Erythroblast (primary cell): Measurements from ENCODE around the gene NINL.
"Not testable (repeated sequence)": the region's sequence is repeated elsewhere in the genome, so short reads cannot be mapped to it uniquely, and the experiment has no call there.

Source experiments
- DNase-seq, 2 experiments: peaks; one replicate each; lab custom pipeline; 2025; lab: John Stamatoyannopoulos, UW
- GATA1 ChIP-seq: IDR thresholded peaks from 2 replicates; pipeline ENCODE4 v1.6.1; 2011; ENCODE audit warnings: low read depth, mild to moderate bottlenecking, control low read depth, low read length, moderate library complexity
- POLR2A ChIP-seq: IDR thresholded peaks from 2 replicates; pipeline ENCODE4 v1.6.1; 2011; ENCODE audit warnings: mild to moderate bottlenecking, low read length

NINL gene

GRCh38 chr20:25517124-25517523 is 68.2 kb downstream of the NINL start:
- no peak for DNase-seq
- TF ChIP-seq POLR2A (no peak), GATA1 (no peak)

GRCh38 chr20:25514747-25515340 is 70.5 kb downstream of the NINL start:
- TF ChIP-seq POLR2A (no peak), GATA1 (no peak)
- DNase-seq = no peak

GRCh38 chr20:25514195-25514594 is 71.1 kb downstream of the NINL start:
- TF ChIP-seq GATA1 (no peak), POLR2A (no peak)
- no peak for DNase-seq

- TF ChIP-seq GATA1 (no peak), POLR2A (no peak)
- no peak for DNase-seq
Observed at GRCh38 chr20:25512709-25513108, 72.6 kb downstream of the NINL start.

GRCh38 chr20:25511183-25511582 is 74.1 kb downstream of the NINL start:
- no peak for DNase-seq
- no peak for TF ChIP-seq POLR2A
- no peak for TF ChIP-seq GATA1

GRCh38 chr20:25510721-25511120 is 74.6 kb downstream of the NINL start:
- no peak for DNase-seq
- TF ChIP-seq POLR2A = no peak
- no peak for TF ChIP-seq GATA1

- TF ChIP-seq GATA1 (no peak), POLR2A (no peak)
- no peak for DNase-seq
Observed at GRCh38 chr20:25510202-25510601, 75.1 kb downstream of the NINL start.

- no peak for DNase-seq
- no peak for TF ChIP-seq GATA1
- no peak for TF ChIP-seq POLR2A
Observed at GRCh38 chr20:25509084-25509483, 76.2 kb downstream of the NINL start.

- TF ChIP-seq GATA1 (no peak), POLR2A (no peak)
- DNase-seq = no peak
Observed at GRCh38 chr20:25508083-25508770, 77.1 kb downstream of the NINL start.

- TF ChIP-seq GATA1 = no peak
- no peak for TF ChIP-seq POLR2A
- DNase-seq = no peak
Observed at GRCh38 chr20:25507385-25508082, 77.8 kb downstream of the NINL start.

- TF ChIP-seq POLR2A (no peak), GATA1 (no peak)
- DNase-seq = no peak
Observed at GRCh38 chr20:25504366-25505135, 80.8 kb downstream of the NINL start.

GRCh38 chr20:25503936-25504335 is 81.4 kb downstream of the NINL start:
- TF ChIP-seq GATA1 (no peak), POLR2A (no peak)
- DNase-seq = no peak

GRCh38 chr20:25503051-25503639 is 82.2 kb downstream of the NINL start:
- DNase-seq = not testable (repeated sequence)
